Testis (tissue), 2 donors: ENCODE results near the gene AIG1.

ENCODE experiments used
- CTCF ChIP-seq, 3 experiments: fragments of 450-650 bp in 2 of 3; fragments of 200-600 bp in 1 of 3; sonication (generic) in 1 of 3; IDR thresholded peaks; one replicate each; pipeline ENCODE4 v1.5.1; 2016 to 2019; ENCODE audit warnings: antibody characterized with exemption in 3 of 3, mild to moderate bottlenecking in 2 of 3, moderate library complexity in 1 of 3
- POLR2A ChIP-seq: fragments of 450-650 bp; IDR thresholded peaks from one replicate; pipeline ENCODE4 v1.6.1; 2017; ENCODE audit warnings: antibody characterized with exemption, mild to moderate bottlenecking, moderate library complexity

DNA sequence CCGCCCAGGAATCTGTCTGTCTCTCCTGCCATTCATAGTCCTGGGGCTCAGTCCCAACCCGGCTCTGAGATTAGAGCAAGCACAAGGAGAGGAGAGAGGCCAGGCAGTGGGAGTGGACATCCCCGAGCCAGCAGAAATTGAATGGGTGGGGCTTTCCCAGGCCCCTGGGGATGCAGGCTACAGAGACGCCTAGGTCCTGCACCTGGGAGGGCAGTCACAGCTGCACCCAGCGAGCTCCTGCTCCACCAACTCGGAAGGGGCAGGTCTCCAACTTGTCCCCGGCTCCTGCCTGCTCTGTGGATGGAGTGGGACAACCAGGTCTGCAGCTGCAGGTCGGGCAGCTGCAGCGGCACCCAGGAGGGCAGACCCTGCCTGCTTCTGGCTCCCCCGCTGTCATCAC, 11.1 kb upstream of the AIG1 start:
- TF ChIP-seq CTCF (IDR thresholded peaks at IDR 0.05) (no peak), POLR2A (no peak)
